GM18858 (cell line): Measurements from ENCODE around the gene YJEFN3.

Experiments used
- ATAC-seq: cut with Tn5 transposase; IDR thresholded peaks from one replicate; pipeline ENCODE4 v1.9.1; 2021; ENCODE audit not compliant: unreplicated experiment

Gene YJEFN3

DNA sequence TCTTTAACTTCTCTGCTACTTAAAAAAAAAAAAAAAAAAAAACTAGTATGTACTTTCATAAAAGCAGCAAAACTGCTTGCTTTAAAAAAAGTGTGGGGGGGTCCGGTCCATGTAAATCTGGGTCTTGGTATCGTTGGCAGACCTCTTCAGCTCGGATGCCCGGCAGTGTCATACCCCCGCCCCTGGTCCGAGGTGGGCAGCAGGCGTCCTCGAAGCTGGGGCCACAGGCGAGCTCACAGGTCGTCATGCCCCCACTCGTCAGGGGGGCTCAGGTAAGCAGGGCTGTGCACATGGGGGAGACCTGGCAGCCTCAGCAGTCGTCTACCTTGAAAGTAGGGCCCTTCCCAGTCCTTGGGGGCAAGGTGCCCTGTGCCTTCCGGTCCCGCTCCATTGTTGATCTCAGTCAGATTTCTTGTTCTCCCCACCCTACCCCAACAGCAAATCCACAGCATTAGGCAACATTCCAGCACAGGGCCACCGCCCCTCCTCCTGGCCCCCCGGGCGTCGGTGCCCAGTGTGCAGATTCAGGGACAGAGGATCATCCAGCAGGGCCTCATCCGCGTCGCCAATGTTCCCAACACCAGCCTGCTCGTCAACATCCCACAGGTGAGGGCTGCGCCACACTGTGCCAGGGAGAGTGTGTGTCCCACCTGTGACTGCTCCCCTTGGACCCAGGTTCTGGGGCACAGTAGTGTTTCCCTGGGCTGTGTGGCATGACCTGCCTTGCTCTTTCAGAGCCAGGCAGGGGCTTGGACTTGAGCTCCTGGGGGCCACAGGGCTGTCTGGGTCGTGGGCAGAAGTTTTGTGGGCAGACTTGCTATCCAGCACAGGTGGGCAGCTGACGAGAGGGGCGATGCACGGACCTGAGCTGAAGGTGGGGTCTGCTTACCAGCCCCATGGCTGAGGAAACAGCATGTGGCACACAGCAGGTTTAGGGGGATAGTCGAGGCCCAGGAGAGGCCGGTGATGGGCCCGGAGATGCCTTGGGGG, 32.8 kb upstream of the YJEFN3 start:
- no peak for ATAC-seq

DNA sequence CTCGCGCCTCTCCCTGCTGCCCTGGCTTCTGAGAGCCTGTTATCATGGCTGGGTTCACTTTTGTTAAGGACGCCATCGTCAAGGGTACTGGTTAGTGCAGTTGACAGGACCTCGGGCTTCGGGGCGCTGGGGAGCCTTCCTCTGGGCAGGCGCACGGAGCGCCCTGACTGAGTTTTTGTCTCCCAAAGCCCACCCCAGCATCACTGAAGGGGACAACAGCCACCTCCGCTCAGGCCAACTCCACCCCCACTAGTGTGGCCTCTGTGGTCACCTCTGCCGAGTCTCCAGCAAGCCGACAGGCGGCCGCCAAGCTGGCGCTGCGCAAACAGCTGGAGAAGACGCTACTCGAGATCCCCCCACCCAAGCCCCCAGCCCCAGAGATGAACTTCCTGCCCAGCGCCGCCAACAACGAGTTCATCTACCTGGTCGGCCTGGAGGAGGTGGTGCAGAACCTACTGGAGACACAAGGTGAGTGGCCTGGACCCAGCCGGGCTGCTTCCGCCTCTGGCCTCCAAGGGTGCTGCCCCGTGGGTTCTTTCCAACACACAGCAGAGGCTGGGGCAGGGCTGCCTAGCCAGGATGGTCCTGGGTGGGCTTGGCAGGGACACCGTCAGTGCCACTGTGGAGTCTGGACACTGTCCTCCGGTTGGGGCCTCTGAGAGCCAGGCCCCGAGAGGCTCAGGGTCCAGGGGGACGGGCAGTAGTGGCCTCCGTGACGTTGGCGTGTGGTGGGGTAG, 30.3 kb upstream of the YJEFN3 start:
- ATAC-seq, result no peak

DNA sequence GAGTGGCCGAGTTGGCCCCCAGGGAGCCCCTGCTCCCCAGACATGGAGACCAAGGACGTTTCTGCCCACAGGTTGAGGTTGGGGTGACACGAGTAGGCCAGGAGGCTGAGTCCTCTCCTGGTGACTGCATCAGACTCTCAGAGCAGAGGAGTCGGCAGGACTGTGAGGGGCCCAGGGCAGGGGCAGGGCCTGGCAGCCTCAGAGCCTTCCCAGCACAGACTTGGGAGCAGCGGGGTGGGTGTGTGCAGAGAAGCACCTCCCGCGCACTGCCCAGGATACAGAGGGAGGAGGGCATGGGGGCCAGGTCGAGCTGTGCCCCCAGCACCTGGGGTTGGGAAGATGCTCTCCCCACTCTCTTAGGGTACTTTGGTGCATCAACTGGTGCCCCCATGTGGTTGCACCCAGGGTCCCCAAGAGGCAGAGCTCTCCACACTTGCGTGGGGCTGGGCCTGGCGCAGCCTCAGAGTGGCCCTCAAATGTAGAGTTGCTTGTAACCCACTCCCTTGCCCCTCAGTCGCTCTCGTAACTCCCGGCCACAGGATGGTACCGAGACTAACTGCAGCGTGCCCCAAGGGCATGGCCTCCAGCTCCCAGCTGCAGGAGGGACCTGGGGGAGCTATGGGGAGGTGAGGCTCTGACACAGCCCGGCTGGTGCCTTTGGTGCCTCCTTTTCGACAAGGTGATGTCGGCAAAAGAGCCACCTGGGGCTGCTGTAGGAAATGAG, 29.3 kb upstream of the YJEFN3 start:
- no peak for ATAC-seq

DNA sequence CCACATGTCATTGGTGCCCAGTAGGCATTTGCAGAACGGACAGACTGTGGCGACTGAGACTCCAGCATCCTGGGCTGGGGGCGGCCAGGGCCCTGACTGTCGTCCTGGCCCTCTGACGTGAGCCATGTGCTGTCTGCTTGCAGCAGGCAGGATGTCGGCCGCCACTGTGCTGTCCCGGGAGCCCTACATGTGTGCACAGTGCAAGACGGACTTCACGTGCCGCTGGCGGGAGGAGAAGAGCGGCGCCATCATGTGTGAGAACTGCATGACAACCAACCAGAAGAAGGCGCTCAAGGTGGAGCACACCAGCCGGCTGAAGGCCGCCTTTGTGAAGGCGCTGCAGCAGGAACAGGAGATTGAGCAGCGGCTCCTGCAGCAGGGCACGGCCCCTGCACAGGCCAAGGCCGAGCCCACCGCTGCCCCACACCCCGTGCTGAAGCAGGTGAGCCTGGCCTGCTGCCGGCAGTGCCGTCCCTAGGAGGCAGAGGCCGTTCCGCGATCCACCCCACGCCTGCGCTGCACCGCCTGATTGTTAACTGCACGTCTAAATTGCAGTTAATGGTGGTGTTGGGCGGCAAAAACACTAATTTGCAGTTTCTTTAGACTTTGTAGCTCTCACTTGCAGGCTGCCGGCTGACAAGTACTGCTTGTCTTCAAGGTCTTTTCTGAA, 27.6 kb upstream of the YJEFN3 start:
- no peak for ATAC-seq

DNA sequence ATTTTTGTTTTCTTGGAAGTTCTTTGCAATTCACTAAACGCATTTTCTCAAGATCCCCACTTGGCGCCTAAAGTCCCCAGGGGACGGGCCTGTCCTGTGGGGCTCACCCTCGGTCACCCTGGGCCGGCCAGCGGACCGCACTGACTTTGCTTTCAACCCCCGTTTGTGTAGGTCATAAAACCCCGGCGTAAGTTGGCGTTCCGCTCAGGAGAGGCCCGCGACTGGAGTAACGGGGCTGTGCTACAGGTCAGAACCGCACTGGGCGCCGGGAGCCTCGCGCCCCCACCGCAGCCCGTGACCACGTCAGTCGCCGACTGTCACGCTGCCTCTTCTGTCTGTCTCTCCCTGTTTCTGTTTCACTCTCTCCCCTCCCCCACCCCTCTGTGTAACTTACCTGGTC, 26.9 kb upstream of the YJEFN3 start:
- ATAC-seq, result no peak

DNA sequence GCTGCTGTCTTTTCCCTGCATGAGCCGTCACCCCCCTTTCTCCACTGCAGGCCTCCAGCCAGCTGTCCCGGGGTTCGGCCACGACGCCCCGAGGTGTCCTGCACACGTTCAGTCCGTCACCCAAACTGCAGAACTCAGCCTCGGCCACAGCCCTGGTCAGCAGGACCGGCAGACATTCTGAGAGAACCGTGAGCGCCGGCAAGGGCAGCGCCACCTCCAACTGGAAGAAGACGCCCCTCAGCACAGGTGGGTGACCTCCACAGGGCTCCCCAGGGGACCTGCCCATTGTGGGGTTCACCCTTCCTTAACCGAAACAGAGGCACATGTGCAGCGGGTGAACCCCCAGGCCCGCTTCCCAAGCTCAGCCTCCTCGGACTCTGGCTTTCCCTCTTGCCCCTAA, 26.4 kb upstream of the YJEFN3 start:
- no peak for ATAC-seq

DNA sequence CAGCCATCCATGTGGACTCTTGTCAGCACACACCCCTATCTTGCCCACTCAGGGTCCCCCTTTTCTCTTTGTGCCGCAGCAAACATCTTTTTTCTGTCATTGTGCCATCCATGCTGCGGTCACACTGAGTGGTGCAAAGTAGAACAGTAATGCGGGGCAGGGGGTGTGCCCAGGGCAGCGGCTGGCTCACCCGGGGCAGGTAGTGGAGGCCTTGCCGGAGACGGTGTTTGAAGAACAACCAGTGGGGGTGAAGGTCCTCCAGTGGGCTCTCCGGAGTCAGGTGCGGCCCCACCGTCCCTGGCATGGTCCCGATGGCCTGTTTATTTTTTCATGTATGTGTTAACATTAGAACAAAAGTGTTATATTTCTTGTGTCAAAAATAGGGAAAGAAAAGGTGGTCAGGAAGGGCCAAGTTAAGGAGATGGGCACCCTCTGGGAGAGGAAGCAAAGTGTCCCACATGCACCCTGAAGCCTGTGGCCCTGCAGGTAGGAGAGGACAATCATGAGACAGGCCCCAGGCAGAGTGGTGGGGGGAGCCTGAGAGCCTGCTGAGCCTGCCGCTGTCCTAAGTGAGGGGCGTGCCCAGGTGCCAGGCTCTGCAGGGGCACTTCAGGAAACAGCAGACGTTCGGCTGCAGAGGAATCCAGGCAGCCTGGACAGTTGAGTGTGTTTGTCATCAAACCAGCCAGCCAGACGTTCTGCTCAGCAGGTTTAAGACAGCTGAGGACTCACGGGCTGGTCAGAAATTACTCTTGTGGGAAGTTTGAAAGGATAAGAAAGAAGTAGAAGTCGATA, 25.7 kb upstream of the YJEFN3 start:
- ATAC-seq, result no peak

DNA sequence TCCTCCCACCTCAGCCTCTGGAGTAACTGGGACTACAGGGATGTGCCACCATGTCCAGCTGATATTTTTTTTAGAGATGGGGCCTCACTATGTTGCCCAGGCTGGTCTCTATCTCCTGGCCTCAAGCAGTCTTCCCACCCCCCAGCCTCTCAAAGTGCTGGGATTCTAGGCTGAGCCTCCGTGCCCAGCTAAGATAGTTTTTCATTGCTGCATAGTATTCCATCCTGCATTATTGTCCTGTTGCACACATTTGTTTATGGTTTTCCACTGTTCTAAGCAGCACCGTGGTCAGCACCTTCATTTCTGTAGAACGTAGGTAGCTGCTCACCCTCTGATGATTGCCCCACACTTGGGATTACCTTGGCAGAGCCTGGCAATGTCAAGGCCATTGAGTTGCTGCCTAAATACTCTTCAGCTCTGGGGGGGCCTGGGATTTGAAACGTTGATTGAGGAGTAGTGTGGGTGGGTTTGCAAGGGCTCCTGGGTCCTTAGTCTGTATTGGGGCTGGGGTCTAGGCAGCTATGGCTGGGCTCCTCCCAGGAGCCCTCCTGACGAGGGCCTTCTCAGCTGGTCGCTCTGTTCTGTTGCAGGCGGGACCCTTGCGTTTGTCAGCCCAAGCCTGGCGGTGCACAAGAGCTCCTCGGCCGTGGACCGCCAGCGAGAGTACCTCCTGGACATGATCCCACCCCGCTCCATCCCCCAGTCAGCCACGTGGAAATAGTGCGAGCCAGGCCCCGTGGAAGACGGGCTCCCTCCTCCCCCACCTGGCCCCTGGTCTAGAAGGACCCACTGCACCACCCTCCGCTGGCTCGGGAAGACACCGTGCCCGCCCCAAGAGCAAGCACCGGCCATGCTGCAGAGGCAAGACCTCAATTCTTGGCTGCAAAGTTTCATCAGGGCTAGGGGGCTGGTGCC, 23.7 kb upstream of the YJEFN3 start:
- no peak for ATAC-seq

DNA sequence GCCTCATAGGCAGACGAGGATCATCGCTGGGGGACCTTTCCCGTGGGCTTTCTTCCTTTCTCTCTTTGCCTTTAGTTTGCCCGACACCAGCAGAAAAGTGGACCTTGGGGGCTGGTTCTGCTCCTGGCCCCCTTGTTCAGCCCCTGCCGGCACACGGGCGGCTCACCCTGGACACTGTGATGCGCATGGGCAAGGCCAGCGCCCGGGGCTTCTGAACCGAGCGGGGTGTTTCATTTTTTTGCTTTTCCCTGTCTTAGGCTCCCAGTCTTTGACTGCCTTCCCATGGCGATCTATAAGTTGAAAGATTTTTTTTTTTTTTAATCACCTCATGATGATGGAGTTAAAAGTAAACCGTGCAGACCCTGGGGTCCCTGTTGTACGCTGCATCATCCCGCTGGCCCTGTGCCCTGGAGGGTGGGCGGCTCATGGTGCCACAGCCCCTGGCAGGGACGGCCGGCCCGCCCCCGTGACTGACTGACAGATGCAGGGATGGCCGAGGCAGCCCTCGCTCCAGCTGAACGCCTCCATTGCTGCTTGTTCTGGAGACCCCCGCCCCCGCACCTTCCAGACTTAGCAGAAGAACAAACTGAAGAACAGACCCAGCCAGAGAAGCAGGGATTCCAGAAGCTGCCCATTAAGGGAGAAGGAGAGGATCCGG, 22.9 kb upstream of the YJEFN3 start:
- no peak for ATAC-seq

DNA sequence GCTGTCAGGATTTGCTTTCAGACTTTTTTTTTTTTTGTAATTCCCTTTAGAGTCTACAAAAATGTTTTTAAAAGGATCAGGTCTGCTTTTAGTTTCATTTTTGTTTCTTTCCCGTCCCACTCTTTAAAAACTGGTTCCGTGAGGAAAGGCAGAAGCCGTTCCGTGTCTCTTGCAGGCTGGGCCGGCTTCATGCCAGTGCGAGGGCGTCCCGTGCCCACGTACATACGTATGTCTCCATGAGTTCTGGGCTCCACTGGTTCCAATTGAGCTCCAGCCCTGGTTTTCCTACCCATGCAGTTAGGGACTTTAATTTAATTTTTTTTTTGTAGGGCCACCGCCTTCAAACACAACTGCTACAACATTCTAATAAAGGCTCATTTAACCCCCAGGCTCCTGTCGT, 22.1 kb upstream of the YJEFN3 start:
- no peak for ATAC-seq

DNA sequence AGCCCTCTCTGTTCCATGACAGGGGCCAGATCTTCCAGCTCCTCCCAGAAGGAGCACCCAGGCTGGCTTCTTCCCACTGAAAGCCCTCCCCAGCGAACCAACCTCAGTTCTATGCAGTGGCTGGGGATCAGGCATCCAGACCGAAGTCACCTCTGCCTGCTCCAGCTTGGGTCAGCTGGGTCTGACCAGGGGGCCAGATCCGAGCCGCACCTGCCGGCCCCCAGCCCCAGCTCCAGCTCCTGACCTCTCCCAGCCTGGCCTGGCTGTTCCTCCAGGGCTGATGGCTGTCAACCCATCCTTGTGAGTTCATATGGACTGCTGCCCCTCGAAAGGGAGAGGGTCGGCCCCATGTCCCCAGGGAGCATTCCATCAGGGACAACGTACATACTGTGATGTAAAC, 21.4 kb upstream of the YJEFN3 start:
- ATAC-seq, result no peak

DNA sequence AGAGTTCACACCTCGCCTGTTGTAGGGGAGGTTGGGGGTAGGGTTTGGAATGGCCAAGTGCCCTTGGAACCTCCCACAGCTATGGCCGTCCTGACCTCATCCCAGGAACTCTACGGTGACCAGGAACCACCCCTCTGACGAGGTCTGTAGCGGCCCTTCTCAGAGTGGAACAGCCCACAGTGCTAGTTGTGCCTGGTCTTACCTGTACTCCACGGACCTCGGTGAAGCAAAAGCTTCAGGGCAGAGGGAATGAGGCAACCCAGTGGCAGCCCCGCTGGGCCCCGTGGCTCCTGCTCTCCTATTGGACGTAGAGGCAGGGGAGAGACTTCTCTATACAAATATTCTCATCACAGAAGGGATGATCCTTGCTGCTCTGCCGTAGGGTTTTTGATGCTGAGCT, 20.5 kb upstream of the YJEFN3 start:
- no peak for ATAC-seq

DNA sequence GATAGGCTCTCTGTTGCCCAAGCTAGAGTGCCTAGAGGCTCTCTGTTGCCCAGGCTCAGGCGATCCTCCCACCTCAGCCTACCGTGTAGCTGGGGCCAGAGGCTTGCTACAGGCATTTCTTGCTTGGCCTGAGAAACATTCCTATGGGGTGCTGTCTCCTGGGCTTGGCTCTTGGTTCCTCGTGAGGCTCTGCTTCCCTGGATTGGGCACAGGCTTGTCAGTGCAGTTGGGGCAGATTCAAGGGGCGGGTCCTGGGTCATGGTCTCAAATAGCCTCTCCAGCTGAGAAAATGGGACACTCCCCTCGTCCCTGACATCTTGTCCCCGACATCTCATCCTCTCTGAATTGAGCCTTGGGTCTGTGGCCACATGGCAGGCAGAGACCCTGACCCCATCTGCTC, 18.3 kb upstream of the YJEFN3 start:
- ATAC-seq, result no peak

DNA sequence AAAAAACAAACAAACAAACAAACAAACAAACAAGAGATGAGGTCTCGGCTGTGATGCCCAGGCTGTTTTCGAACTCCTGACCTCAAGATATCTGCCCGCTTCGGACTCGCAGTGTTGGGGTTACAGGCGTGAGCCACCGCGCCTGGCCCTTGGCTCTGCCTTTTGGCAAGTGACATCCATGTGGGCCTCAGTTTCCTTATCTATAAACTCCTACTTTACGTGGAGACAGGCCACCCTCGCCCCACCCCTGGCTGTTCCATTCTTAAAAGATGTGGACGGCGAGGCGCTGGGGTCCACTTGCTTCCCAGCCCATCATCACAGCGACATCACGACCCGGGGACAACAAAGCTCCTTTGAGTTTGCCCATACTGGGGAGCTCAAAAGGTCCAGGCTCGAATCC, 15.0 kb upstream of the YJEFN3 start:
- ATAC-seq, result no peak

DNA sequence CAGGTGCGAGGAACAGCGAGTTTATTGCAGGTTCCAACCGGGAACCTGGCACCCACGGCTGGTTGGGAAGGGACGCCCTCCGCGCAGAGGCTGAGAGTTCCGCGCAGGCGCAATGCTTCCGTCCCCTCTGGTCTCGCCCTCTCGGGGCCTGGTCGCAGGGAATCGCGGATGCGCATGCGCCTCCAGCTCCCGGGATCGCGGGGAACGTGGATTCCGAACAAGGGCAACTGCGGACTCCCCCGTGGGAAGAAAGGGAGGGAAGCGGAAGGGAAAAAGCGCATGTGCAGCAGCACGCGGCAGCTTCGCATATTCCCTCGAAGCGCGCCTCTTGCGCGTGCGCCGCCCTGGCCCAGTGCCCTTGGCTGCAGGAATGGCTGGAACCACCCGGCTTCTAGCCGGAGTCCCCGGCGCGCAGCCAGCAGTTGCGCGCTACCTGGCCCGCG, 14.5 kb upstream of the YJEFN3 start:
- ATAC-seq, result no peak

DNA sequence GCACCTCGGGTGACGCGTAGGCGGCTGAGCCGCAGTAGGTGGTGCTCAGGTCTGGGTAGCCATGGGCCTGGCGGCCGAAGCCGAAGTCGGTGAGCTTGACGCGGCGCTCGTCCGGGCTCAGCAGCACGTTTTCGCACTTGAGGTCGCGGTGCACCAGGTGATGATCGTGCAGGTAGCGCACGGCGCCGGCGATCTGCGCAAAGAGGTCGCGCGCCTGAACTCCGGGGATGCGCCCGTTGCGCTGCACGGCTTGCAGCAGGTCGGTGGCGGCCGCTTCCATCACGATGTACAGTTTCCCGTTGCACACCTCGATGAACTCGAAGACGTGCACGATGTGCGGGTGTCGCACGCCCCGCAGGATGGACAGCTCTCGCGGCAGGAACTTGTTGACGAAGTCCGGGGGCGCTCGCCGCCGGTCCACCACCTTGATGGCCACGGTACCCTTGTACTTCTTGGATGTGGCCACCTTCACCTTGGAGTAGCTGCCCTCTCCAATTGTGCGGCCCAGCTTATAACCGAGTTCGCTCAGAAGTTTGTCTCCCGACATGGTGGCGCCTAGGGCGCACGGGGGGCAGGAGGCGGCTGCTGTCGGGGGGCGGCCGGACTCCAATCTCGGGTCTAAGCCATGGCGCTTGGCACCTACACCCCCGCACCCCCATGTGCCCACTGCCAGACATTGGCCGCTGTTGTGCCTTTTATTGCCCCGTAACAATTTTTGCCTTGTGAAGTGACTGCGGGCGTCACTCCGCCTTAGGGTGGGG, 13.7 kb upstream of the YJEFN3 start, which contains the start of gene TSSK6:
TSS of gene TSSK6 (minus strand) at position 668 of the 761 bp plus-strand sequence. CDS start at position 547, 121 bp downstream.
- ATAC-seq, result no peak

DNA sequence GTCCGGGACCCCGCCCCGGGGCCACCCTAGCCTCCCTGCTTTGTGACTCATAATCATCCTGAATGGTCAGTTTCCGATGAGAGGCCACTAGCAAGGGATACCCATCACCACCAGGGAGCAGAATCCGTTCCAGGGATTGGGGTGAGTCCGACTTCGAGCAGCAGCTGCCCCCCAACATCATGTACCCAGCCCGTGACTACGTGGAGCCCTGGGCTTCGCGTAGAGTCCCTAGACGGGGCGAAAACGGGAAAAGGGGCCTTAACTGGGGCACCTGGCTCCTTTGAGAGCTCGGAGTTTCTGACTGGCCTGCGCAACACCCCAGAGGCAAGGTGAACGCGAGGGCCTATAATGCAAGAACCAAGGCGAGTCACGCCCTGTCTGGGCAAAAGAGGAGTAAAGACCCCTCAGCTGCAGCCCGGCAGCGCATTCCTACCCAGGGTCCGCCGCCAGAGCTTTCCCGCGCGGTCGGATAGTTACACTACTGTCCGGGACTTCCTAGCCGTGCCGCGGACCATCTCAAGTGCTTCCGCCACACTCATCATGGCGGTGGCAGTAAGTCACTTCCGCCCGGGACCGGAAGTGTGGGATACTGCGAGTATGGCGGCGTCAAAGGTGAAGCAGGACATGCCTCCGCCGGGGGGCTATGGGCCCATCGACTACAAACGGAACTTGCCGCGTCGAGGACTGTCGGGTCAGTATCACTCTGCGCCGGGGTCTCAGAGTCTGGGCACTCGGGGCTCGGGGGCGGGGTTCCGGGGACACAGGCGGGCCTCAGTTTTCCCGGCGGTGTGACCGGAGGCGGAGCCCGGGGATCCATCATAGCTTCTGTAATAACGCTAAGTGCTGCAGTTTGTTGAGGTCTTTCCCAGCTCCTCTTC, 12.8 kb upstream of the YJEFN3 start, which contains the start of gene NDUFA13:
TSS of gene NDUFA13 (plus strand) at position 584 of the 878 bp plus-strand sequence. CDS start at position 598, 14 bp downstream.
- ATAC-seq, result peak; percentile 78
